ENCODE results near the gene PKM.

DNA sequence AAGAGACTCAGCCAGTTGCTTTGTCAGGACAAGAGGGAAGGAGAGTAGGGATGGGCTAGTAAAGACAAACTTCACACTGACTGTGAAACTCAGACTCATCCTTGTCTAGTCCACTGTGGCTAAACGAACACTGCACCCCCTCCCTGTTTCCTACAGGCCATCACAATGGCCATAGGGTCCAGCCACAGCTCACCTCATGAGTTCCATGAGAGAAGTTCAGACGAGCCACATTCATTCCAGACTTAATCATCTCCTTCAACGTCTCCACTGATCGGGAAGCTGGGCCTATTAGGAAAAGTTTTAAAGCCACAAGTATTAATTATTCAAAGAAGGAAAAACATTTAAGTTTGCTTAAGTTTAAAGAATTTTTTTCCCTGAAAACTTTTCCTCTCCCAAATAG is 13.8 kb downstream of the PKM start:
- TF ChIP-seq, protein P1, sequence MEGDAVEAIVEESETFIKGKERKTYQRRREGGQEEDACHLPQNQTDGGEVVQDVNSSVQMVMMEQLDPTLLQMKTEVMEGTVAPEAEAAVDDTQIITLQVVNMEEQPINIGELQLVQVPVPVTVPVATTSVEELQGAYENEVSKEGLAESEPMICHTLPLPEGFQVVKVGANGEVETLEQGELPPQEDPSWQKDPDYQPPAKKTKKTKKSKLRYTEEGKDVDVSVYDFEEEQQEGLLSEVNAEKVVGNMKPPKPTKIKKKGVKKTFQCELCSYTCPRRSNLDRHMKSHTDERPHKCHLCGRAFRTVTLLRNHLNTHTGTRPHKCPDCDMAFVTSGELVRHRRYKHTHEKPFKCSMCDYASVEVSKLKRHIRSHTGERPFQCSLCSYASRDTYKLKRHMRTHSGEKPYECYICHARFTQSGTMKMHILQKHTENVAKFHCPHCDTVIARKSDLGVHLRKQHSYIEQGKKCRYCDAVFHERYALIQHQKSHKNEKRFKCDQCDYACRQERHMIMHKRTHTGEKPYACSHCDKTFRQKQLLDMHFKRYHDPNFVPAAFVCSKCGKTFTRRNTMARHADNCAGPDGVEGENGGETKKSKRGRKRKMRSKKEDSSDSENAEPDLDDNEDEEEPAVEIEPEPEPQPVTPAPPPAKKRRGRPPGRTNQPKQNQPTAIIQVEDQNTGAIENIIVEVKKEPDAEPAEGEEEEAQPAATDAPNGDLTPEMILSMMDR (IDR thresholded peaks at IDR 0.05), result no peak
- no peak for TF ChIP-seq POLR2A (IDR thresholded peaks at IDR 0.05)

Measured in tibial nerve (tissue), 3 donors.